DMS 273 treated with DMSO at 0.1 percent for 48 hours (cell line): Measurements from ENCODE around the gene SH2D3A.

Experiments used
- DNase-seq: peaks from one replicate; lab custom pipeline; 2025; lab: John Stamatoyannopoulos, UW

SH2D3A gene

GRCh38 chr19:6736917-6737283 lies 30.3 kb downstream of the SH2D3A start:
- no peak for DNase-seq

GRCh38 chr19:6736169-6736916 lies 30.9 kb downstream of the SH2D3A start:
- peak; percentile 42 for DNase-seq

- no peak for DNase-seq
These were observed 31.9 kb downstream of the SH2D3A start for GRCh38 chr19:6735181-6735911.

DNA sequence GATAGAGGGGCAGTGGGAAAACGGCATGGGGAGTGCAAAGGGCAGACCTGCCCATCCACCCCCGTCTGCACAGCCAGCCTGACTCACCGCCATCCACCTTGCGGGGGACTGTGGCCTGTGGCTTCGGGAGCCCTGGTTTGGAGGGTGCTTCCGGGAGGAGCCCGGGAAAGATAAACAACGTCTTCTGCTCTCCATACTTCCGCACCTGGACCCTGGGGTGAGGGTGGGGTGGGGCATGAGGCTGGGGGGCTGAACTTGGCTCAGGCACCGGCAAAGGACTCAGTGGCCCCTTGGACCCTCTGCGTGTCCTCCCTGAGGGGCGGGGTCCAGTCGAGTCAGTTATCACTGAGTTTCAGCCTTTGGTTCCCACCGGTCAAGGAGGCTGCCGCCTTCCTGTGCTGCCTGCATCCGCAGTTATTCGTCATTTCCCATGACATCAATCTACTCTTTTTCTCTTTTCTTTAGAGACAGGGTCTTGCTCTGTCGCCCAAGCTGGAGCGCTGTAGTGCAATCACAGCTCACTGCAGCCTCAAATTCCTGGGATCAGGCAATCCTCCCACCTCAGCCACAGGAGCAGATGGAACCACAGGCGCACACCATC lies 33.0 kb downstream of the SH2D3A start:
- no peak for DNase-seq

- DNase-seq = no peak
These were observed 33.7 kb downstream of the SH2D3A start for GRCh38 chr19:6733338-6734095.

DNA sequence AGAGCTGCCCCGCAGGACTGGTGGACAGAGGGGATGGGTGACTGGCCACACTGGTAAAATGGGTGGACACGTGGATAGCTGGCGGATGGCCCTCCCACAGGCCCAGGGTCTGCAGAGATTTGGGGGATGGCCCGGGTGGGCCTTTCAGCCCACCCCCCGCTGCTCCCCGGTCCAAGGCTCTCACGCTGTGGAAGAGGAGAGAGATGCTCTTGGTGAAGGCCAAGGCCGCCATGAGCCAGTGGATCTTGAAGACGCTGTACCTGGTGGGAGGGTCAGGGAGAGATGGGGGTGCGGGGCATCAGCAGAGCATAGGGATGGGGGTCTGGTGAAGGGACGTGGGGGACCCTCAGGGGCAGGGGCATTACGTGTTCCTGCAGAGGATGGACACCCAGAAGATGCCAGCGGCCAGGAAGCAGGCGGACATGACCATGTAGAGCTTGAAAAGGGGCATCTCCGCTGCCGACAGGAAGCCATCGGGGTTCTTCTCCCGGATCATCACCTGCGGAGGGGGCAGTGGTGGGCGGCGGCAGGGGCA lies 34.4 kb downstream of the SH2D3A start:
- no peak for DNase-seq

DNA sequence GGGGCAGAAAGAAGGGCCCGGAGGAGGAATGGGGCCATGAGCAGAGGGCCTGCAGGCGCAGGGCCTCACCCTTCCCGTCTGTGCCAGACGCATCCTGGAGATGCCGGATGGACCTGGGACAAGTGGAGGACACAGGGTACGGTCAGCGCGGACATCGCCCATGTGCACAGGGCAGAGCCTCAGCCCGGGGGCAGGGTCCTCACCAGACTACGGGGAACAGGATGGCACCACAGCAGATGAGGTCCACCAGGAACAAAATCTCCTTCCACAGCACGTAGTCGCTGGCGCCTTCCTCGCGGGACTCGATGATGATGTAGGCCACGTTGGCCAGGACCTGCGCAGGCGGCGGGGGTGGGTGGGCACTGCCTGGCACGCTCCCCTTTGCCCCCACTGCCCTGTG lies 35.4 kb downstream of the SH2D3A start:
- DNase-seq = no peak

DNA sequence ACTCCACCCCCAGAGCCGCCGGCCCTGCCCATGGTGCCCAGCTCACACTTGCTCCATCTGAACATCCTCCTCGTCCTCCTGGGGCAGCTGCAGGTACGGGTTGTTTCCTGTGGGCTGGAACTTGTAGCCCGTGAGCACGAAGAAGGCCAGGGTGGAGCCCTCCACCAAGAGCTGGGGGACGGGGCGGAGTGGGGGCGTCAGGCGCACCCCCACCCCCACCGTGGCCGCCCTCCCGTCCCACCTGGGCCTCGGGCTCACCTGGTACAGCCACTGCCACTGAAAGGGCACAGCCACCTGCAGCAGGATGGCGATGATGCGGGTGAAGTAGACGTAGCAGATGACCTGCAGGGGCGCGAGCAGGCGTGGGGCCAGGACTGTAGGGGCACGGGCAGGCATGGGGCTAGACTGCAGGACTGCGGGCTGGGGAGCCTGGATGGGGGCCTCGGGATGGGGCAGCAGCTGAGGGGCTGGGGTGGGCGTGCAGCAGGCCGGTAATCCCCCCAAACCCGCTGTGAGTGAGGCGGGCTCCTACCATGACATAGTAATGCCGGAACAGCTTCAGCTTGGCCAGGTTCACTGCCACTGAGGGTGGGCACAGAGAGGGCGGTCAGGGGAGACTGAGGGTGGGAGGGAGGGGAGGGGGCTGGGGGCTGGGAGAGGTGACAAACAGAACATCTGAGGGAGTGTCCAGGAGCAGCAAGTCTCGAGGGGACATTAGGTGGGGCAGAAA lies 36.1 kb downstream of the SH2D3A start:
- DNase-seq = no peak

DNA sequence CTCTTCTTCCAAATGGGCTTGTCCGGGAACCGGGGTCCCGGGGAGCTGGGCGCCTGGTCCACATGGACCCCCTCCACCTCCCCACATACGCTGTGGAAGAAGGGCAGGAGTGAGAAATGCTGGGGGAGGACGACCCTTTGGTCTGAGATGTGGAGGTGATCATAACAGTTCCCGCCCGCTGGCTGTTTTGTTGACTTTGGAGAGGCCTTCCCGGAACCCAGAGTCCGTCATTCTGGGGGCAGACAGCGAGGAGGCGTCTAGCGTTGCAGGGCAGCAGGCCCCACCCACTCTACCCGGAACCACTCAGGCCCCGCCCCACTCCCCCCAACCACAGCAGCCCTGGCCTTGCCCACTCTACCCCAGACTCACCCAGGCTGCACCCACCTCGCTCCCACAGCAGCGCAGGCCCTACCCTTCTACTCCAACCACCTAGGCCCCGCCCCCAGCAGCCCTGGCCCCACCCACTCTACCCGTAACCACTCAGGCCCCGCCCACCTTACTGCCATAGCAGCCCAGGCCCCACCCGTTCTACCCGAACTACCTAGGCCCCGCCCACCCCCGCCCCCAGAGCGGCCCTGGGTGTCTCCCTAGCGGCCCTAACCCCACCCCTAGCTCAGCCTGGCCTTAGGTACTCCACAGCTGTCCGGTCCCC lies 37.0 kb downstream of the SH2D3A start:
- DNase-seq = no peak

- DNase-seq = no peak
These were observed 37.6 kb downstream of the SH2D3A start for GRCh38 chr19:6729573-6730152.

- DNase-seq = no peak
These were observed 38.9 kb downstream of the SH2D3A start for GRCh38 chr19:6728346-6728745.

DNA sequence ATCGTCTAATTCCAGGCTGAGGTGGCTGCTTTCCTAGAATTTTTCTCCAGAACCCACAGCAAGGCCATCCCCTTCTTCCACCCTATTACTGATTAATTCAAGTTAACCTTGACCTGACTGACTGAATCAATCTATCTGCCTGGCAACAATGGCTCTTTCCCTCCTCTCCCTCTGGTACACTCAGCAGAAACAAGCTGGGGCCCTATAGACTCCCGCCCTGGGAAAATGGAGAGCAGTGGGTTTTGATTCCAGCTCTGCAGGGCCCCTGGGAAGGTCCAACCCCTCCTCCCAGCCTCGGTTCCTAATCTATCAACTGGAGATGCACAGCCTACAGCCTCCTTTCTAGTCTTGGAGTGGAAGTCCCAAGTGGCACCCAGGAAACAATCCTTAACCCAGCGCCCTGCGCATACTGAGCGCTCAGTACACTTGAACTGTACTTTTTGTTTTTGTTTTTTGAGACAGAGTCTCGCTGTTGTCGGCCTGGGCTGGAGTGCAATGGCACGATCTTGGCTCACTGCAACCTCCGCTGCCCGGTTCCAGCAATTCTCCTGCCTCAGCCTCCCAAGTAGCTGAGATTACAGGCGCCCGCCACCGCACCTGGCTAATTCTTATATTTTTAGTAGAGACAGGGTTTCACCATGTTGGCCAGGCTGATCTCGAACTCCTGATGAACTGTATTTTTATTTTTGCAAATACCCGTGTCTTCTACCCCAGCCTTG lies 41.6 kb downstream of the SH2D3A start:
- no peak for DNase-seq

DNA sequence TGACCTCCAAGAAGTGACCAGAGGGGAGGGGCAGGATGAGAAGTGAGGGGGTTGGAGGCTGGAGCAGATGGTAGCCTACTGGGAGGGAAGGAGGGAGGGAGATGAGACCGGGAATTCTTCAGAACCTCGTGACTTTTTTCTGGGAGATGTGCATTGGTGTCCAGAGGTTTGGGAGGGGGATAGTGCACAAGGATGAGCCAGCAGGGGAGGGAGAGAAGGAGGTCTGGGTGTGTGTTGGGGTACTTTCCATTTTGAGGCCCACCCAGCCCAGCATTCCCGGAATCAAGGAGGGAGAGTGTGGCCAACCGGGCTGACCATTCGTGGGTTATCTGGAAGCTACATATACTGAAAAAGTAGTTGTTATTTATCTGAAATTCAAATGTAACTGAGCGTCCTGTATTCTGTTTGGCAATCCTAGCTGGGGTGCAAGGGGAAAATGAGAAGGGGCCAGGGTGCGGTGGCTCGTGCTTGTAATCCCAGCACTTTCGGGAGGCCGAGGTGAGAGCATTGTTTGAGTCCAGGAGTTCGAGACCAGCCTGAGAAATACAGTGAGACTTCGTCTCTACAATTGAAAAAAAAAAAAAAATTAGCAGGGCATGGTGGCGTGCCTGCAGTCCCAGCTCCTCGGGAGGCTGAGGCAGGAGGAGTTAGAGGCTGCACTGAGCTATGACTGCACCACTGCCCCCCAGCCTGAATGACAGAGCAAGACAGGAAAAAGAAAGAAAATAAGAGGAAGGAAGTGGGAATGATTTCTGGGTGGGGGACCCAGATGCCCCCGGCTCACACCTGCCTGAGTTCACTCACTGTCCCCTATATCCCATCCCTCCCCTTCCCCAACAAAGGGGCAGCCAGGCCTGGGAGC lies 42.4 kb downstream of the SH2D3A start:
- no peak for DNase-seq

GRCh38 chr19:6723738-6724137 lies 43.5 kb downstream of the SH2D3A start:
- no peak for DNase-seq

DNA sequence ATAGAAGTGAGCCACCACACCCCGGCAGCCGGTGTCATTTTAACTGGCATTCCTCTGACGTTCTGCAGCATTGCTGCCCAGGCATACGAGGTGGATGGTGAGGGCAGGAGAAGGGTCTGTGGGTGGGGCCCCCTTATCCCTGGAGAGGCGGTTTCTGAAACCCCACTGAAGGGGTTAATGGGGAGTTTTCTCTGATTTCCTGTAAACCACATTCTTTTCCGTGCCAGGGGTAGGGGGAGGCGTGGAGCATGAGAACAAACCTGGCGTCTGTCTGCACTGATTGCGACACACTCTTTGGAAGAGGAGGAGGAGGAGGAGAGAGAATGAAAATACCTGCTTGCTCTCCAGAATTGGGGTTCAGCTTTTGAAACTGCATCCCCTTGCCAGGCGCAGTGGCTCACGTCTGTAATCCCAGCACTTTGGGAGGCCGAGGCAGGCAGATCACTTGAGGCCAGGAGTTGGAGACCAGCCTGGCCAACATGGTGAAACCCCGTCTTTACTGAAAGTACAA lies 44.1 kb downstream of the SH2D3A start:
- no peak for DNase-seq

- no peak for DNase-seq
These were observed 45.5 kb downstream of the SH2D3A start for GRCh38 chr19:6721773-6722172.

GRCh38 chr19:6721138-6721474 lies 46.1 kb downstream of the SH2D3A start:
- no peak for DNase-seq

DNA sequence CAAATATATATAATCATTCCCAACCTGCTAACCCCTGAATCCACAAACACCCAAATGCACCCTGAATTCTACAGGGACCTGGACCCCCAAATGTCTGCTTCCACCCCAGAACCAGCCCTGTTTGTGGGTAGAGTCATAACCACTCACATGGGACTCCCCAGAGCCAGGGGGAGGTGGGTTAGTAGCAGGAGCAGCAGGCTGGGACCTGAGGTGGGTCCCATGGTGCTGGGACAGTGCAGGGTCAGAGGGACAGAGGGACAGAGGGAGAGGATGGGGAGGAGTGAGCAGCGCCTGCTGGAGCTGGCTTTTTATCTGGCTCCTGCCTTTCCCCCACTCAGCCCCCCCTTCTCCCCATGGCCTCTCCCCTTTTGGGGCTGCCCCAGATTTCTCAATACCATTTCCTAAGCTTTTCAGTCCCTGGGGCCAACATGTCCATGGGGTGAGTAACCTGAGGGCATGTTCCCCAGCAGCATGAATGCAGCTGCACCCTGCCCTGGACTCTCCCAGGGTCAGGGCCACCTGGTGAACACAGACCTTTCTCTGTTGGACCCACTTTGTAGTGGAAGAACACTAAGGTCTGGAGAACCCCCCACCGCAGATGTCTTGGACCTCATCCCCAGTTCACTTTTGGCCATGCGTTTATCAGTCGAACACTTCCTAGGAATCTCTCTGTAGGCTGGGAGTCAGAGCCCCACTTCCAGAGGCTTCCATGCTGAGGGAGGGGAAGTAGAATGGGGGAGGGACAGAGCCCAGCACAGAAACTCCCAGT lies 46.7 kb downstream of the SH2D3A start, which contains the start of gene C3:
C3 (minus strand) TSS at position 282 of the 769 bp plus-strand sequence; CDS start at position 221, 61 bp downstream.
- no peak for DNase-seq
